Measurements from ENCODE around the gene TMED10.

Gene TMED10

GRCh38 chr14:75141967-75142366 lies 34.4 kb downstream of the TMED10 start:
- no peak overlapping the region for H3K4me3 ChIP-seq (ENCODE audit: low read depth, low read length)
- DNase-seq: peak; percentile 38
- peak; percentile 69 for TF ChIP-seq CTCF (IDR thresholded peaks at IDR 0.05; ENCODE audit: low read depth, low read length, missing control alignments)
- in situ Hi-C loops (cut with HindIII; ENCODE audit: low pct_ligation_motif_present, low sequenced_read_pairs): no loop called here
- peaks cover 6% of the 10 kb centered on the region for H3K36me3 ChIP-seq (replicated peaks)
- no peak overlapping the region for H3K27ac ChIP-seq
- H3K27me3 ChIP-seq (replicated peaks): no peaks in the 10 kb centered on the region

GRCh38 chr14:75141062-75141461 lies 35.4 kb downstream of the TMED10 start:
- in situ Hi-C loops (cut with HindIII; ENCODE audit: low pct_ligation_motif_present, low sequenced_read_pairs): no loop called here
- no peak for DNase-seq
- no peak for TF ChIP-seq CTCF (IDR thresholded peaks at IDR 0.05; ENCODE audit: low read depth, low read length, missing control alignments)
- H3K27me3 ChIP-seq (replicated peaks): no peaks in the 10 kb centered on the region
- peaks cover 6% of the 10 kb centered on the region for H3K36me3 ChIP-seq (replicated peaks)
- no peak overlapping the region for H3K4me3 ChIP-seq (ENCODE audit: low read depth, low read length)
- no peak overlapping the region for H3K27ac ChIP-seq

- in situ Hi-C loops (cut with HindIII; ENCODE audit: low pct_ligation_motif_present, low sequenced_read_pairs): no loop called here
- no peak for TF ChIP-seq CTCF (IDR thresholded peaks at IDR 0.05; ENCODE audit: low read depth, low read length, missing control alignments)
- Histone ChIP-seq H3K36me3 (replicated peaks) (peaks cover 7% of the 10 kb centered on the region), H3K27me3 (replicated peaks) (no peaks in the 10 kb centered on the region), H3K27ac (no peak overlapping the region), H3K4me3 (ENCODE audit: low read depth, low read length) (no peak overlapping the region)
- DNase-seq: no peak
These were observed 35.8 kb downstream of the TMED10 start for GRCh38 chr14:75140620-75141019.

- DNase-seq: no peak
- in situ Hi-C loops (cut with HindIII; ENCODE audit: low pct_ligation_motif_present, low sequenced_read_pairs): no loop called here
- H3K27me3 ChIP-seq (replicated peaks): no peaks in the 10 kb centered on the region
- no peak overlapping the region for H3K4me3 ChIP-seq (ENCODE audit: low read depth, low read length)
- H3K27ac ChIP-seq: no peak overlapping the region
- H3K36me3 ChIP-seq (replicated peaks): peaks cover 15% of the 10 kb centered on the region
- no peak for TF ChIP-seq CTCF (IDR thresholded peaks at IDR 0.05; ENCODE audit: low read depth, low read length, missing control alignments)
These were observed 37.2 kb downstream of the TMED10 start for GRCh38 chr14:75139185-75139584.

GRCh38 chr14:75138492-75138891 lies 37.9 kb downstream of the TMED10 start:
- H3K27me3 ChIP-seq (replicated peaks): no peaks in the 10 kb centered on the region
- no peak for DNase-seq
- no peak for TF ChIP-seq CTCF (IDR thresholded peaks at IDR 0.05; ENCODE audit: low read depth, low read length, missing control alignments)
- H3K4me3 ChIP-seq (ENCODE audit: low read depth, low read length): no peak overlapping the region
- H3K27ac ChIP-seq: no peak overlapping the region
- peaks cover 19% of the 10 kb centered on the region for H3K36me3 ChIP-seq (replicated peaks)
- in situ Hi-C loops (cut with HindIII; ENCODE audit: low pct_ligation_motif_present, low sequenced_read_pairs): no loop called here

- Histone ChIP-seq H3K36me3 (replicated peaks) (peaks cover 23% of the 10 kb centered on the region), H3K27me3 (replicated peaks) (no peaks in the 10 kb centered on the region), H3K27ac (no peak overlapping the region), H3K4me3 (ENCODE audit: low read depth, low read length) (no peak overlapping the region)
- in situ Hi-C loops (cut with HindIII; ENCODE audit: low pct_ligation_motif_present, low sequenced_read_pairs): no loop called here
- no peak for TF ChIP-seq CTCF (IDR thresholded peaks at IDR 0.05; ENCODE audit: low read depth, low read length, missing control alignments)
- no peak for DNase-seq
These were observed 41.8 kb downstream of the TMED10 start for GRCh38 chr14:75134644-75135043.
